Thymus (tissue), 11 donors: ENCODE data around the gene SMARCC1. TPM values are rescaled to one million over a fixed set of nuclear protein-coding genes. Genes with fewer than 3 reads are reported as not detected.
"Not testable (repeated sequence)": the region's sequence is repeated elsewhere in the genome, so short reads cannot be mapped to it uniquely, and the experiment has no call there.

Experiments
- DNase-seq, 9 donors: peaks; one replicate each; pipeline ENCODE4 v3.0.0-alpha.2; 2013; ENCODE audit warnings: low spot score in 9 of 9, low read depth in 6 of 9, missing footprints in 1 of 9
- H3K27ac ChIP-seq, 2 donors: one replicate each; pipeline ENCODE4 v1.5.1; 2013; ENCODE audit warnings: control low read depth in 1 of 2, low read depth in 1 of 2, low read length in 1 of 2, mild to moderate bottlenecking in 1 of 2, moderate library complexity in 1 of 2
- H3K27me3 ChIP-seq, 2 donors: one replicate each; pipeline ENCODE4 v1.5.1; 2013; ENCODE audit warnings: low read length in 1 of 2; ENCODE audit not compliant: control insufficient read depth in 2 of 2, insufficient read depth in 1 of 2
- H3K36me3 ChIP-seq, 2 donors: one replicate each; pipeline ENCODE4 v1.5.1; 2013; ENCODE audit warnings: low read length in 1 of 2, mild to moderate bottlenecking in 1 of 2, moderate library complexity in 1 of 2; ENCODE audit not compliant: control insufficient read depth in 2 of 2, insufficient read depth in 2 of 2
- H3K4me1 ChIP-seq, 2 donors: one replicate each; pipeline ENCODE4 v1.5.1; 2013; ENCODE audit warnings: low read length in 2 of 2; ENCODE audit not compliant: control insufficient read depth in 2 of 2, insufficient read depth in 2 of 2
- H3K4me3 ChIP-seq, 2 donors: one replicate each; pipeline ENCODE4 v1.5.1; 2013; ENCODE audit warnings: low read length in 2 of 2, control low read depth in 1 of 2, mild to moderate bottlenecking in 1 of 2
- H3K9me3 ChIP-seq, 2 donors: one replicate each; pipeline ENCODE4 v1.5.1; 2013; ENCODE audit warnings: low read length in 1 of 2, mild to moderate bottlenecking in 1 of 2; ENCODE audit not compliant: control insufficient read depth in 2 of 2, insufficient read depth in 1 of 2
- WGBS: extraction: QIAGEN DNeasy Blood & Tissue Kit; methylation state at CpG from one replicate; pipeline ENCODE4 v1.1.7; 2013; 5-methylcytosine and 5-hydroxymethylcytosine counted together
- polyA plus RNA-seq: library from polyadenylated mRNA; stranded (reverse); fragments of 200-250 nt; gene quantifications from one replicate; pipeline ENCODE4 v1.2.3, GENCODE V29; 2013
- total RNA-seq: library from RNA; stranded (reverse); fragments of 120-200 nt; gene quantifications from one replicate; pipeline ENCODE4 v1.2.4, GENCODE V29; 2013
- donor health status: healthy.

Gene SMARCC1
- total and polyA plus RNA-seq, 2 donors = 19.9 to 35.6 TPM

- DNase-seq = no peak
- no peaks in the 10 kb centered on the region for H3K9me3 ChIP-seq
- H3K36me3 ChIP-seq = peaks cover 26 to 64% of the 10 kb centered on the region in 2 donors
- no peak overlapping the region for H3K4me3 ChIP-seq
- H3K27me3 ChIP-seq = no peaks in the 10 kb centered on the region
- H3K27ac ChIP-seq = no peak overlapping the region
- WGBS = 96% methylated on average over 2 of the region's 2 CpGs
- H3K4me1 ChIP-seq = no peaks in the 10 kb centered on the region
Observed at GRCh38 chr3:47722859-47723258, 58.8 kb downstream of the SMARCC1 start.

GRCh38 chr3:47717448-47717847 is 64.2 kb downstream of the SMARCC1 start:
- H3K36me3 ChIP-seq = peaks cover 36 to 76% of the 10 kb centered on the region in 2 donors

GRCh38 chr3:47716656-47717055 is 65.0 kb downstream of the SMARCC1 start:
- H3K27ac ChIP-seq = no peak overlapping the region
- no peaks in the 10 kb centered on the region for H3K4me1 ChIP-seq
- H3K36me3 ChIP-seq = peaks cover 35 to 79% of the 10 kb centered on the region in 2 donors
- H3K27me3 ChIP-seq = no peaks in the 10 kb centered on the region
- H3K4me3 ChIP-seq = no peak overlapping the region
- WGBS = 98% methylated on average over 1 of the region's 1 CpG
- no peak for DNase-seq
- H3K9me3 ChIP-seq = no peaks in the 10 kb centered on the region

More at GRCh38 chr3:47717448-47717847, 64.2 kb downstream of the SMARCC1 start:
- H3K27me3 ChIP-seq, H3K4me3 ChIP-seq, H3K4me1 ChIP-seq, H3K27ac ChIP-seq, DNase-seq, H3K9me3 ChIP-seq: not testable (repeated sequence)
- WGBS = 98% methylated on average over 4 of the region's 4 CpGs

GRCh38 chr3:47715928-47716327 is 65.8 kb downstream of the SMARCC1 start:
- H3K9me3 ChIP-seq = no peaks in the 10 kb centered on the region
- WGBS = 97% methylated on average over 4 of the region's 4 CpGs
- no peak overlapping the region for H3K4me3 ChIP-seq
- DNase-seq = no peak
- H3K27ac ChIP-seq = no peak overlapping the region
- H3K27me3 ChIP-seq = no peaks in the 10 kb centered on the region
- H3K36me3 ChIP-seq = peaks cover 33 to 81% of the 10 kb centered on the region in 2 donors
- no peaks in the 10 kb centered on the region for H3K4me1 ChIP-seq

- no peak for DNase-seq
- H3K36me3 ChIP-seq = peaks cover 31 to 81% of the 10 kb centered on the region in 2 donors
- no peak overlapping the region for H3K27ac ChIP-seq
- 98% methylated on average over 6 of the region's 6 CpGs for WGBS
- no peaks in the 10 kb centered on the region for H3K9me3 ChIP-seq
- H3K27me3 ChIP-seq = no peaks in the 10 kb centered on the region
- no peak overlapping the region for H3K4me3 ChIP-seq
- no peaks in the 10 kb centered on the region for H3K4me1 ChIP-seq
Observed at GRCh38 chr3:47714606-47715005, 67.1 kb downstream of the SMARCC1 start.

GRCh38 chr3:47713655-47714054 is 68.0 kb downstream of the SMARCC1 start:
- Histone ChIP-seq H3K4me3 (no peak overlapping the region), H3K27me3 (no peaks in the 10 kb centered on the region), H3K9me3 (no peaks in the 10 kb centered on the region), H3K4me1 (no peaks in the 10 kb centered on the region), H3K27ac (no peak overlapping the region), H3K36me3 (peaks cover 35 to 84% of the 10 kb centered on the region in 2 donors)
- 98% methylated on average over 2 of the region's 2 CpGs for WGBS
- DNase-seq = no peak

GRCh38 chr3:47712398-47712797 is 69.3 kb downstream of the SMARCC1 start:
- no peaks in the 10 kb centered on the region for H3K9me3 ChIP-seq
- no peaks in the 10 kb centered on the region for H3K27me3 ChIP-seq
- H3K36me3 ChIP-seq = peaks cover 31 to 85% of the 10 kb centered on the region in 2 donors
- DNase-seq = no peak
- WGBS = 100% methylated on average over 2 of the region's 2 CpGs
- H3K4me3 ChIP-seq = no peak overlapping the region
- no peaks in the 10 kb centered on the region for H3K4me1 ChIP-seq
- H3K27ac ChIP-seq = no peak overlapping the region

GRCh38 chr3:47711596-47711995 is 70.1 kb downstream of the SMARCC1 start:
- peaks cover 30 to 89% of the 10 kb centered on the region in 2 donors for H3K36me3 ChIP-seq
- 98% methylated on average over 3 of the region's 3 CpGs for WGBS

GRCh38 chr3:47705391-47705790 is 76.3 kb downstream of the SMARCC1 start:
- DNase-seq = no peak
- no peaks in the 10 kb centered on the region for H3K27me3 ChIP-seq
- no peaks in the 10 kb centered on the region for H3K9me3 ChIP-seq
- H3K4me1 ChIP-seq = no peaks in the 10 kb centered on the region
- peaks cover 44 to 88% of the 10 kb centered on the region in 2 donors for H3K36me3 ChIP-seq
- H3K27ac ChIP-seq = no peak overlapping the region
- no peak overlapping the region for H3K4me3 ChIP-seq
- 90% methylated on average over 1 of the region's 1 CpG for WGBS

More at GRCh38 chr3:47711596-47711995, 70.1 kb downstream of the SMARCC1 start:
- H3K27ac ChIP-seq = no peak overlapping the region
- no peak for DNase-seq
- no peaks in the 10 kb centered on the region for H3K27me3 ChIP-seq
- H3K4me1 ChIP-seq = no peaks in the 10 kb centered on the region
- no peak overlapping the region for H3K4me3 ChIP-seq
- no peaks in the 10 kb centered on the region for H3K9me3 ChIP-seq

- 98% methylated on average over 3 of the region's 3 CpGs for WGBS
- H3K27ac ChIP-seq = no peak overlapping the region
- no peaks in the 10 kb centered on the region for H3K4me1 ChIP-seq
- H3K36me3 ChIP-seq = peaks cover 38 to 82% of the 10 kb centered on the region in 2 donors
- no peak for DNase-seq
- H3K9me3 ChIP-seq = no peaks in the 10 kb centered on the region
- no peaks in the 10 kb centered on the region for H3K27me3 ChIP-seq
- H3K4me3 ChIP-seq = no peak overlapping the region
Observed at GRCh38 chr3:47704237-47704612, 77.5 kb downstream of the SMARCC1 start.
